Activated T-cell treated with anti-CD3 and anti-CD28 coated beads, Interleukin-2, amount 50 U/mL, for 1 hour (primary cell): ENCODE measurements around the gene ATM.
"Not testable (repeated sequence)": the region's sequence is repeated elsewhere in the genome, so short reads cannot be mapped to it uniquely, and the experiment has no call there.

Experiments used
- DNase-seq: peaks from one replicate; pipeline ENCODE4 v3.0.0-alpha.2; 2020

The ATM gene

DNA sequence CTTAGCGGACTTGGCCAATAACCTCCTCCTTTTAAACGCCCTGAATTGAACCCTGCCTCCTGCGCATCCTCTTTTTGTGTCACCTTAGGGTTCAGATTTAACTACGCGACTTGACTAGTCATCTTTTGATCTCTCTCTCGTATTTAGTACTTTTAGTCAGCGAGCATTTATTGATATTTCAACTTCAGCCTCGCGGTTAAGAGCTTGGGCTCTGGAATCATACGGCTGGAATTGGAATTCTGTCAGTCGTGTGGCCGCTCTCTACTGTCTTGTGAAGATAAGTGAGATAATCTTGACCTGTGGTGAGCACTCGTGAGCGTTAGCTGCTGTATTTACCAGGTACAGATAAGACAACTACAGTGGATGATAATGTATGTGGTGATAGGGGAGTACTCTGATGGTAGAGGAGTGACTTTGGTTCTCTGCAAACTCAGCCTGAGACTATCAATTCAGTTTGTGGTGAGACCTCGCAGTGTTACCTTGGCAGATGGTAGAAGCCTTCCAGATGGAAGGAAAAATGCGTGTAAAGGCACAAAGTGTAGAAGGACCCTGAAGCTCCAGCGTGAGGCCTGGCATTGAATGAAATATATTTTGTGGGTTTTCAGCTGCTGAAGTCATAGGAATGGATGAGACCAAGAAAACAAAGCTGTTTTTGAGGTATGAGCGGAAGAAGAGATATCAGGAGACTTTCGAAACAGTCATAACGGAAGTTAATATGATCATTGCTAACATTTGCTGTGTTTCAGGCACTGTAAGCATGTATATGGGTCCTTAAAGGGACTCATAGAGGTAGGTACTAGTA is 682 bp downstream of the ATM start:
- peak; percentile 44 for DNase-seq

DNA sequence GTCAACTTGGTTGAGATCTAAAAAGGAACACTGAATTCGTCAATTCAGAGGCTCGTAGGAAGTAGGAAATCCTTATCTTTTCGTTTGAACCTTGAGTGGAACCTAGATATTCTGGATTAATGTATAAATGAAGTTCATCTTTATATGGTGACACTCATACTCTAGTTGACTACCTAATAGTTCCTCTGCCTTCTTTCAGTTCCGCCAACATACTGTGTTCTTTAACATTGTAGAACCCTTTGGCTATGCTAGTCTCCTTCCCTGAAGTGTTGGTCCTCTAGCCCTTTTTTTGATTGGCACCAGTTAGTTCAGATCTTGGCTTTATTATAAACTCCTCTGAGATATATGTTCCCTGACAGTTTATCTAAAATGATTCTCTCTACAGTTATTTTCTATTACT is 1.5 kb downstream of the ATM start:
- DNase-seq = no peak

GRCh38 chr11:108224911-108225786 is 2.3 kb downstream of the ATM start:
- DNase-seq = peak; percentile 39

- no peak for DNase-seq
These were observed 3.2 kb downstream of the ATM start for GRCh38 chr11:108226036-108226435.

GRCh38 chr11:108228251-108228650 is 5.4 kb downstream of the ATM start:
- DNase-seq = no peak

DNA sequence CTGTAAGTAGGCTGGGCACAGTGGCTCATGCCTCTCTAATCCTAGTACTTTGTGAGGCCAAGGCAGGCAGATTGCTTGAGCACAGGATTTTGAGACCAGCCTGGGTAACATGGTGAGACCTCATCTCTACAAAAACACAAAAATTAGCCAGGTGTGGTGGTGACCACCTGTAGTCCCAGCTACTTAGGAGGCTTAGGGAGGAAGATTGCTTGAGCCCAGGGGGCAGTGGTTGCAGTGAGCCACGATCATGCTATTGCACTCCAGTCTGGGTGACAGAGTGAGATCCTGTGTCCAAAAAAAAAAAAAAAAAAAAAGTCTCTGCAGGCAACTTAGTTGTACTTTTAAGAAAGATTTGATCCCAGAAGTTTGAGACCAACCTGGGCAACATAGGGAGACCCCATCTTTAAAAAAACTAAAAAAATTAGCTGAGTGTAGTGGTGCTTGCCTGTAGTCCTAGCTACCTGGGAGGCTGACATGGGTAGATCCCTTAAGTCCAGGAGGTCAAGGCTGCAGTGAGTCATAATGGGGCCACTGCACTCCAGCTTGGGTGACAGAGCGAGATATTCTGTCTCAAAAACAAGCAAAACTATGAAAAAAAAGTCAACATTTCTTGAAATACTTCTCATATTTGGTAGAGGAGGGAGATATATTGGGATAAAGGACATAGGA is 10.5 kb downstream of the ATM start:
- DNase-seq = no peak

DNA sequence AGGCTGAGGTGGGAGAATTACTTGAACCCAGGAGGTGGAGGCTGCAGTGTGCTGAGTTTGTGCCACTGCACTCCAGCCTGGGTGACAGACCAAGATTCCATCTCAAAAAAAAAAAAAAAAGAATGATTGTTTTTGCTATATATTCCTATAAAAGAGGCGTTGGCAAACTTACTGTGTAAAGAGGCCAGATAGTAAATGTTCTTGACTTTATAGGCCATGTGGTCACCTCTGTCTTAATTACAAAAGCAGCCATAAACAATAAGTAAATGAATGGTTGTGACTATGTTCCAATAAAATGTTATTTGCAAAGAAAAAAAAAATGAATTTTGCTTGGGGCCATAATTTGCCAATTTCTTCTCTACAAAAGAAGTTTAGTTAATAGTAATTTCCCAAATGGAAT is 12.3 kb downstream of the ATM start:
- DNase-seq = no peak

DNA sequence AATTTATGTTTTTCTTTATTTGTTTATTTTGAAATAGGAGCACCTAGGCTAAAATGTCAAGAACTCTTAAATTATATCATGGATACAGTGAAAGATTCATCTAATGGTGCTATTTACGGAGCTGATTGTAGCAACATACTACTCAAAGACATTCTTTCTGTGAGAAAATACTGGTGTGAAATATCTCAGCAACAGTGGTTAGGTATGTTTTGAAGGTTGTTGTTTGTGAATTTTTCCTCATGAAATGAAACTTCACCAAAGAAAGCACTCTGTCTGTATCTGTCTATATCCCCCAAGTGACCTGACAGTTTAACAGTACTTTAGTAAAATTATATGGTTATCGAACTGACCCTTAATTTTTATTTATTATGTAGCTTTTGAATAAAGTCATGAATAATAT is 12.8 kb downstream of the ATM start:
- DNase-seq = no peak

DNA sequence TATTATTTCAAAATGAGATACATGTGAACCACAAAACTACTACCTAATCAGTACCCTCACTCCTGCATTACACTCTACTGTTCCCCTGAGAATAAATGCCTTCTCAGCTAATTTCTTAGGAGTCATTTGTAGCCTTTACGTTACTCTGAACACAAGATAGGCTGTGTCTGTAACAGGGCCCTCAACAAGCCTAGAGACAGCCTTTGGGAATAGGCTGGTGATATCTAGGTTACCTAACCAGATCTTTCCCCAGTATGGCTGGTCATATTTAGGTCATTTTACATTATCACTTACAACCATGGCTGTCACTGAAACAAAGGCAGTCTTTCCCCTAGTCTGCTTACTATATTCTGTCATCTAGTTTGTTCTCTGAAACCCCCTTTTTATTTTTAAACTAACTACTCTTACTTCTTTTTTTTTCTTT is 14.2 kb downstream of the ATM start:
- no peak for DNase-seq

DNA sequence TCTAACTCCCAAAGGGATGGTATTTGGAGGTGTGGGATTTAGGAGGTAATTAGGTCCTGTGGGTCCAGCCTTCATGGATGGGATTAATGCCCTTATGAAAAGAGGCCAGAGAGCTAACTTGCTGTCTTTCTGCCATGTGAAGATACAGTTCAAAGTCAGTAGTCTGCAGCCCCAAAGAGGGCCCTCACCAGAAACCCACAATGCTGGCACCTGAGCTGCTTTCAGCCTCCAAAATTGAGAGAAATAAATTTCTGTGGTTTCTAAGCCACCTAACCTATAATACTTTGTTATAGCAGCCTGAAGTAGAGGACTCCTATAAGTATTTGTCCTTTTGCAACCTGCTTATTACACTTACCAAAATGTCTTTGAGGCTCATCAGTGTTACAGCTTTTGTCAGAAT is 16.2 kb downstream of the ATM start:
- no peak for DNase-seq

GRCh38 chr11:108241330-108242037 is 18.6 kb downstream of the ATM start:
- DNase-seq = no peak

DNA sequence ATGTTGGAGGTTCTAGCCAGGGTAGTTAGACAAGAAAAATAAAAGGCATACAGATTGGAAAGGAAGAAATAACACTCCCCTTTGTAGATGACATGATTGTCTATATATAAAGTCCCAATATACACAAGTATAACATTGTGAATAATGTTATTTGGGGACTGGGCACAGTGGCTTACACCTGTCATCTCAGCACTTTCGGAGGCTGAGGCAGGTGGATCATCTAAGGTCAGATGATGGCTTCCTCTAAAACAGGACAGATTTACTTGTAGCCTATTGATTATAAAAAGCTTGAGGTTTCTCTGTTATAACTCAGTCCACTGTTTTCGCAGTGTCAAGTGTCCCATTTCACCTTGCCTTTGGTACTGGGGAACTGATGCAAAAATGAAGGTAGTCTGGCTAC is 19.6 kb downstream of the ATM start:
- no peak for DNase-seq

DNA sequence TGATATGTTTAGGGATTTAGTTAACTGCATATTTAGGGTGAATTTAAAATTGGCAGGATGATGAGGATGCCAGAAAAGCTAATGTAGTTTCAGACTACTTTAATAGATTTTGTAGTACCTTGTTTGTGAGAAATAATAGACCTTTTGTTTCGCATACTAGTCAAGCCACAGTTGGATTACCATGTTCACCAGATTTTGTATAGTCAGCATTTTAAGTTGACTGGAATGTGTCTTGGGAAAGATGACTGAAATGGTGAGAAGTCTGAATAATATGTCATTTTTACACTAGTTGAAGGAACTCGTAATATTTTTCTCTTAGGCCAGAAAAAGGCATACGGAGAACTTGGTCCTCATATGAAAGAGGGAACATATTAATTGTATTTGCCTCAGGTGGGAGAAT is 23.4 kb downstream of the ATM start:
- DNase-seq = no peak

DNA sequence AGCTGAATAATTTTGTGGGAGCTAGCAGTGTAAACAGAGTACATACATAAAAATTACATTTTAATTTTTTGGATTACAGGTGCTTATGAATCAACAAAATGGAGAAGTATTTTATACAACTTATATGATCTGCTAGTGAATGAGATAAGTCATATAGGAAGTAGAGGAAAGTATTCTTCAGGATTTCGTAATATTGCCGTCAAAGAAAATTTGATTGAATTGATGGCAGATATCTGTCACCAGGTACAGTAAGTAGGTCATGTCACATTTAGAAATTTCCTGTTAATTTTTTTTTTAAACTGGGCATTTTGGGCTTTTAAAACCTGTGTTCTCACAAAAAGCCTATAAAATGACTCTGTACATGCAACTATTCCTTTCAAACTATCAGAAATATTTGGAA is 24.0 kb downstream of the ATM start:
- no peak for DNase-seq

- DNase-seq = no peak
These were observed 30.3 kb downstream of the ATM start for GRCh38 chr11:108253176-108253575.

DNA sequence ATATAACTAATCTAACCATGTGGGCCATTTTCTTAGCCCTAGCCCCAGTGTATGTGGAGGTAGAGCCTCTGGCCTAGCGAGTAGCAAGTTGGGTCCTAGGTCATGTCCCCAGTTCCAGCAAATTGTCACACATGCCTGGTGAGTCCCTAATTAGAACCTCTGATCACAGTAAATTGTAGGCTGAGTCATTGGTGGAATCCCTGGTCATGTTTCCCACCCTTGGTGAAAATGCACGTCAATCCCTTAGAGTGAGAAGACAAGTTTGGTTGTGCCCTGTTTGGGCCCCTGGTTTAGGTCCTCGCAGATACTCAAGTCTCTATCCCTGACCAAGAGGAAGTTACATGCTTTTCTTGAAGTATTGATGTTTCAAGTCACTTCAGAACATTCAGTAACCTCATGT is 46.7 kb downstream of the ATM start:
- no peak for DNase-seq

DNA sequence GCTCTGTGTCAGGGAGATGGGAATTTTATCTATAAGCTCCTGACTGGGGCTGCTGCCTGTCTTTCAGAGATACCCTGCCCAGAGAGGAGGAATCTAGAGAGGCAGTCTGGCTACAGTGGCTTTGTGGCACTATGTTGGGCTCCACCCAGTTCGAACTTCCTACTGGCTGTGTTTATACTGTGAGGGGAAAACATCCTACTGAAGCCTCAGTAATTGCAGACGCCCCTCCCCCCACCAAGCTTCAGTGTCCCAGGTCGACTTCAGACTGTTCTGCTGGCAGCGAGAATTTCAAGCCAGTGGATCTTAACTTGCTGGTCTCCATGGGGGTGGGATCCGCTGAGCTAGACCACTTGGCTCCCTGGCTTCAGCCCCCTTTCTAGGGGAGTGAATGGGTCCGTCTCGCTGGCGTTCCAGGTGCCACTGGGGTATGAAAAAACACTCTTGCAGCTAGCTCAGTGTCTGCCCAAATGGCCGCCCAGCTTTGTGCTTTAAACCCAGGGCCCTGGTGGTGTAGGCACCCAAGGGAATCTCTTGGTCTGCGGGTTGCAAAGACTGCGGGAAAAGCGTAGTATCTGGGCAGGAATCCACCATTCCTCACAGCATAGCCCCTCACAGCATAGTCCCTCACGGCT is 54.2 kb downstream of the ATM start:
- DNase-seq = not testable (repeated sequence)

DNA sequence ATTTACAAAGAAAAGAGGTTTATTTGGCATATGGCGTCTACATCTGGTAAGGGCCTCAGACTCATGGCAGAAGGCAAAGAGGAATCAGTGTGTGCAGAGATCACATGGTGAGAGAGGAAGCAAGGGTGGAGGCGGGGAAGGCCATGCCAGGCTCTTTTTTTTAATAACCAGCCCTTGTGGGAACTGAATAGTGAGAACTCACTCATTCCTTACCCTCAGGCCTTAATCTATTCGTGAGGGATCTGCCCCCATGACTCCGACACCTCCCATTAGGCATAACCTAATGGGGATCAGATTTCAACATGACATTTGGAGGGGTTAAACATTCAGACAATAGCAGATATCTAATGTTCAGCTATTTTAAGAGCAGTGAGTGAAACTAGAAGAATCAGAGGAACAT is 55.7 kb downstream of the ATM start:
- no peak for DNase-seq

GRCh38 chr11:108278954-108279353 is 56.1 kb downstream of the ATM start:
- no peak for DNase-seq

- no peak for DNase-seq
These were observed 63.5 kb downstream of the ATM start for GRCh38 chr11:108286370-108286769.

DNA sequence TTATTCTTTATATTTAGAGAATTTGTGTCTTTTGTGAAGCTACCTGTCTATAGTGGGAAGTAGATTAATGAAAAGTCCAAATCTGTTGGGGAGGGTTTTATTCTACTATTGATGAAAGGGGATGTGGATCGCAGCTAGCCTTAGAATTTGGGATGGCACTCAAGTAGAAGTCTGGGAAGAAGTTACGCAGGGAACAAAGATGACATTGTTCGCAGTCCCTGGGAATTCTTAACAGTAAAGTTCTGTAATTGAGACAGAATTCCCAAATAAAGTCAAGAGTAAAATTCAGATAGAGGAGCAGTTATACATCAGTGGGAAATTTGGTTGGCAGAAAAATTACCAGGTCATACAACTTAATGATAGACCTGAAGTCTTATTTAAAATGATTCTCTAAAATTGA is 64.1 kb downstream of the ATM start:
- DNase-seq = no peak

GRCh38 chr11:108289066-108289465 is 66.2 kb downstream of the ATM start:
- DNase-seq = not testable (repeated sequence)

DNA sequence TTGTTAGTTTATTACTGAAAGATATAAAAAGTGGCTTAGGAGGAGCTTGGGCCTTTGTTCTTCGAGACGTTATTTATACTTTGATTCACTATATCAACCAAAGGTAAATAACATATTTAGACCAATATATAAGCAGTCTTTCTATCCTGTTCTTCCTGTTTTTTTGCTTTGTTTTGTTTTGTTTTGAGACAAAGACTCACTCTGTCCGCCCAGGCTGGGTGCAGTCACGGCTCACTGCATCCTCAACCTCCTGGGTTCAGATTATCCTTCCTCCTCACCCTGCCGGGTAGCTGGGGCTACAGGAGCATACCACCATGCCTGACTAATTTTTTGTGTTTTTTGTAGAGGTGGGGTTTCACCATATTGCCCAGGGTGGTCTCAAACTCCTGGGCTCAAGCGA is 66.8 kb downstream of the ATM start:
- no peak for DNase-seq
